Measurements from ENCODE around the gene YTHDC1. TPM values are rescaled to one million over a fixed set of nuclear protein-coding genes. Genes with fewer than 3 reads are reported as not detected.

YTHDC1 gene
- total RNA-seq, 4 donors from 2014 or later, result 16.4 to 104 (median 71.3) TPM

- Histone ChIP-seq H3K4me3 (no peak overlapping the region), H3K9me3 (no peaks in the 10 kb centered on the region), H3K4me1 (no peaks in the 10 kb centered on the region), H3K36me3 (no peaks in the 10 kb centered on the region), H3K27me3 (no peaks in the 10 kb centered on the region), H3K27ac (no peak overlapping the region)
- TF ChIP-seq POLR2A (IDR thresholded peaks at IDR 0.05) (no peak), CTCF (IDR thresholded peaks at IDR 0.05) (no peak)
- DNase-seq, result no peak
- intact Hi-C loops (cut with DNase I; ENCODE audit: low total_unique reads), result no loop called here
These were observed 16.7 kb upstream of the YTHDC1 start for GRCh38 chr4:68366600-68366999.

- no peaks in the 10 kb centered on the region for H3K9me3 ChIP-seq
- TF ChIP-seq CTCF (IDR thresholded peaks at IDR 0.05) (no peak), POLR2A (IDR thresholded peaks at IDR 0.05) (no peak)
- H3K27ac ChIP-seq, result no peak overlapping the region
- H3K27me3 ChIP-seq, result no peaks in the 10 kb centered on the region
- H3K4me1 ChIP-seq, result no peaks in the 10 kb centered on the region
- intact Hi-C loops (cut with DNase I; ENCODE audit: low total_unique reads), result no loop called here
- no peak overlapping the region for H3K4me3 ChIP-seq
- H3K36me3 ChIP-seq, result no peaks in the 10 kb centered on the region
- DNase-seq, result no peak
These were observed 15.2 kb upstream of the YTHDC1 start for GRCh38 chr4:68365068-68365467.

GRCh38 chr4:68361146-68361589 is 11.3 kb upstream of the YTHDC1 start:
- TF ChIP-seq CTCF (IDR thresholded peaks at IDR 0.05) (no peak), POLR2A (IDR thresholded peaks at IDR 0.05) (no peak)
- intact Hi-C loops (cut with DNase I; ENCODE audit: low total_unique reads), result no loop called here
- Histone ChIP-seq H3K9me3 (no peaks in the 10 kb centered on the region), H3K27ac (no peak overlapping the region), H3K27me3 (no peaks in the 10 kb centered on the region), H3K4me1 (no peaks in the 10 kb centered on the region), H3K4me3 (no peak overlapping the region), H3K36me3 (no peaks in the 10 kb centered on the region)
- DNase-seq, result no peak

- no peaks in the 10 kb centered on the region for H3K36me3 ChIP-seq
- H3K9me3 ChIP-seq, result no peaks in the 10 kb centered on the region
- H3K27me3 ChIP-seq, result no peaks in the 10 kb centered on the region
- H3K4me3 ChIP-seq, result no peak overlapping the region
- no peak for TF ChIP-seq CTCF (IDR thresholded peaks at IDR 0.05)
- no peak for TF ChIP-seq POLR2A (IDR thresholded peaks at IDR 0.05)
- no peak for DNase-seq
- no peak overlapping the region for H3K27ac ChIP-seq
- H3K4me1 ChIP-seq, result no peaks in the 10 kb centered on the region
- intact Hi-C loops (cut with DNase I; ENCODE audit: low total_unique reads), result no loop called here
These were observed 10.5 kb upstream of the YTHDC1 start for GRCh38 chr4:68360231-68360968.

GRCh38 chr4:68359508-68359907 is 9.6 kb upstream of the YTHDC1 start:
- no peak for DNase-seq
- H3K36me3 ChIP-seq, result no peaks in the 10 kb centered on the region
- H3K27ac ChIP-seq, result no peak overlapping the region
- no peak for TF ChIP-seq POLR2A (IDR thresholded peaks at IDR 0.05)
- TF ChIP-seq CTCF (IDR thresholded peaks at IDR 0.05), result no peak
- intact Hi-C loops (cut with DNase I; ENCODE audit: low total_unique reads), result no loop called here
- H3K4me1 ChIP-seq, result no peaks in the 10 kb centered on the region
- no peaks in the 10 kb centered on the region for H3K27me3 ChIP-seq
- no peaks in the 10 kb centered on the region for H3K9me3 ChIP-seq
- no peak overlapping the region for H3K4me3 ChIP-seq
